NK-92 treated with Interleukin-12 subunit alpha and Interleukin-12 subunit beta, amount 100 ng/mL, for 24 hours (cell line): Measurements from ENCODE around the gene TUB.

Source experiments
- DNase-seq: peaks from one replicate; lab custom pipeline; 2025; lab: John Stamatoyannopoulos, UW

The TUB gene

DNA sequence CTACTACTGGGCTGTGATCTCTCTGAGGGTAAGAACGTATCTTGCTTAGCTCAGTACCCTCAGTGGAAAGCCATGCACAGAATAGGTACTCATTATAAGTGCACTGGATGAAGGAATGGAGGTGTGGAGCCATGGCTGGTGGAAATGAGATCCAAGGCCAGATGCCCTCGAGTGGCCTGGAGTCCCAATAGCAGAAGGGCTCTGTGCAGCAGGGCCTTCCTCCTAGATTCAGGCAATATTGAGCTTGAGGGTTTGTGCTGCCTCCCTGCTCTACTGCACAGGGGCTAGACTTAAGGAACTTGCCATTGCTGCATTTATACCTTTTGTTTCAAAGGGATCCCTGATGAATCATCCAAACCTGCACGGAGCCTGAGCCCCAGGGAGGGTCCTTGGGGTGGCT lies 33.6 kb upstream of the TUB start:
- DNase-seq: no peak

DNA sequence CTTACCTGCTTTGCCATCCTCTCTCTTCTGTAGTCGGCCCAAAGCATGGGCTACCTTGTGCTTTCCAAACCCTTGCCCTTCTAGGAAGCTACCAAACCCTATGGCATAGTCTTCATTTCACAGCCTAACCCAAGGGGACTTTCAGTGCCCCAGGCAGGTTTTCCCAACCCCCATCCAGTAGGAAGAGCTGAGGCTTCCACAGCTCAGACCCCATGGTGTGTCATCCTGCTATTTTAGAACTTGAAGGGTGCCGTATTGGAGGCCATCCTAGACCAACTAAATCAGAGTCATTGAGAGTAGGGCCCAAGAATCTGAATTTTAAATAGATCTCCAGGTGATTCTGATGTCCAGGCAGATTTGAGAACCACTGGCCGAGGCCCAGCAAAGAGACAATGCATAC lies 31.9 kb upstream of the TUB start:
- no peak for DNase-seq

DNA sequence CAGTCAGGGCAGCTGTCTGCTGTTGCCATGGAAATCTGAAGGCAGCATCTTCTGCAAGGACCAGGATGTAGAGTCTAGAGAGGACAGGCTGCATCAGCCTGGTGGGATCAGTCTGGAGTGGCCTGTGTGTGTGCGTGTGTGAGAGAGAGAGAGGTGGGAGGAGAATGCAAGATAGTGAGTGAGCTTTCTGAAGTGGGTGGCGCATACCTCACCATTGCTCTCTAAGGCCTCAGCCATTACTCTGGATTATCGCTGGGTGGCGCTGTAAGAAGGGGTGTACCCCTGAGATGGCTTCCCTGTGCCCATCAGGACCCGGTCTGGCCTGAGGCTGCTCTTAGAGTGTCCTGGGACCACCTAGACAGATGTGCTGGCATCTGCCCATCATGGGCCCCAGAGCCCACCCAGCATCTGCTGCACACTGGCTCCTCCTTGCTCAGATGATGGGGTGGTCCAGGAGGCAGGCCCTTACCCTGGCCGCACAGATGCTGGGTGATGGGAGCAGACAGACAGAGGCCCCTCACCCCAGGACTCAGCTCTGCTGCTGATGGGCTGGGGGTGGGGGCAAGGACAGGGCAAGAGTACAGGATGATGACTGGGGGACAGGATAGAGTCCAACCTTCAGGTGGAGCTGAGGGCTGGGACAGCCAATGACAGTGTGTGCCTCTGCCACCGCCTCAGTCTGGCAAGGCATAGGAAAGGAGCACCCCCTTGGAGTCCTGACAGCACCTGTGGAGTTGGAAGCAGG lies 25.7 kb upstream of the TUB start:
- DNase-seq: no peak

DNA sequence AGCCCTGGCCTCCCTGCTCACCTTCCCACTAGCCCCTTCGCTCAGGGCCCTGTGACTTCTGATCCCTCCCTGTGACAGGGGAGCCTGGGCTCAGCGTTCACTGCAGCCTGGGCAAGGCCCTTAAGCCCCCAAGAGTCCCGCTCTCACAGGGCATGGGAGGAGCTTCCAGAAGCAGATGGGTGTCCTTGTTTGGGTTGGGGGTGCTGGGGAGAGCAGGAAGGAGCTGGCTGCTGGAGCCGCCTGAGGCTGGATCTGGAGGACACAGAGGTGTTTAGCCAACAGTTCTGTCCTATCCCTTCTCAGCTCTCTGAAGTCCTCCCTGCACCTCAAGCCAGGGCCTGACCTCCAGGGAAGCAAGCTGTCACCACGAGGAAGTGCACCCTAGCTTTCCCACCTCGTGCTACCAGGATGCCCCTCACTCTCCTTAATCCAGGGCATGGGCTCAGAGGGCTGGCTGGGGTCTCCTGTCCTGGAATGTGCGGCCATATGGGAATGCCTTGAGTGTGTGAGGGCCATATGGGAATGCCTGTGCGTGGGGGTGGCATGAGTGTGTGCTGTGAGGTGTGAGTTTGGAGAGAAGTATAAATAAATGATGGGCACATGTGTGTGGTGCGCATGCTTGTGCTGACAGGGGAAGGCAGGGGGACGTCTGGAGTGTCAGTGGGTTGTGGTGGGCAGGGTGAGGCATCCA lies 25.0 kb upstream of the TUB start:
- no peak for DNase-seq

DNA sequence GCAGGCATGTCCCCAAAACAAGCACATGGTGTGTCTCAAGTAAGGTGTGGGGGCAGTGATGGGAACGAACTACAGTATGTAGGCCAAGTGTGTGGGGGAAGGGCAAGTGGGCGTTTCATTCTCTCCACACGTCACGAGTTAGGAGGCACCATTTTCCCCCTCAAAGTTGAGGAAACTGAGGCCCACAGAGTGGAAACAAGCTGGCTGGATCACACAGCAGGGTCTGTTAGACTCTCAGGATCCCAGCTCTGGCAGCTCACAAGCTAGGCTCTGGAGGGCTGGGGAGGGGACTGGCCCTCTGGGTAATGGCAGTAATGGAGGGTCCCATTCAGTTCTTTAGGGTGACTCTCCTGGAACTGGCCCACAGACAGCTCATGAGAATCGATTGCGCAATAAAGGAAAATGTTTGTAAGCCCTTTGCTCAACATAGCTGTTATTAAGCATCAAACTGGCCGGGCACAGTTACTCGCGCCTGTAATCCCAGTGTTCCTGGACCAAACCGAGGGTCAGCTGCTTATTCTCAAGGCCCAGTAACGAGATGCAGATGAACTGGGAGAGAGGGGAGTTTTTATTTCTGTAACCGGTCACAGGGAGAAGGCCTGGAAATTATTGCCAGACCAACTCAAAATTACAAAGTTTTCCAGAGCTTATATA lies 24.1 kb upstream of the TUB start:
- DNase-seq: no peak

DNA sequence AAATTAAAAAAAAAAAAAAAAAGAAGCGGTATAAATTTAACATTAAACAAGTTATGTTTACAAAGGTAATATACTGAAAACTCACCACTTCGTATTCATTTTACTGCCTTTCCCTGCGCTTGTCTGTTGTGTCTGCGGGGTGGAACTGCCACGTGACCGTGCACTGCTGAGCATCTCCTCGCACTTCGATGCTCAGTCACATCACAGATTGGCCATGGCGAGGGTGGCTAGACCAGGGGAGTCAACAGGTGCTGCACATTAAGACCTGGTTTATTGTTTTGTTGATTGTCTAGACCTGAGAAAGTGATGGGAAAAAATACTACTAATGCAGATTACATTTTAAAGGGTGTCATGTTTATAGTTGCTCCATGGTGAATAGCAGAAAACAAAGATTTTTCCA lies 22.8 kb upstream of the TUB start:
- DNase-seq: no peak

DNA sequence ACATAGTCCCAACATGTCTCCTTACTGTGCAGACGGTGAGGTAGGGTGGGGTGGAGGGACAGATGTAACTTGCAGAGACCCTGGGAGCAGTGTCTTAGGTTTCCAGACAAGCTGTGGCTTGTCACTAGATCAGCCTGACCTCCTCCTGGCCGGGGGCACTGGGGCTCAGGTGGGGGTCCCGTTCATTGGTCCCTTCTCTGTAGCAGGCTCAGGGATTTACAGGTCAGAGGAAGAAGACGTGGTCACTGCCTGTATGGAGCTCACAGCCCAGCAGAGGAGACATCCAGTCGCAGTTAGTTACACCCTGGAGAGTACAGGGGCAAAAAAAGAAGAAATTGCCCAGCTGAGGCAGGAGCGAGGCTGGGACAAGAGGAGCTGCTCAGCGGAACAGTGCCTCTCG lies 22.0 kb upstream of the TUB start:
- no peak for DNase-seq

DNA sequence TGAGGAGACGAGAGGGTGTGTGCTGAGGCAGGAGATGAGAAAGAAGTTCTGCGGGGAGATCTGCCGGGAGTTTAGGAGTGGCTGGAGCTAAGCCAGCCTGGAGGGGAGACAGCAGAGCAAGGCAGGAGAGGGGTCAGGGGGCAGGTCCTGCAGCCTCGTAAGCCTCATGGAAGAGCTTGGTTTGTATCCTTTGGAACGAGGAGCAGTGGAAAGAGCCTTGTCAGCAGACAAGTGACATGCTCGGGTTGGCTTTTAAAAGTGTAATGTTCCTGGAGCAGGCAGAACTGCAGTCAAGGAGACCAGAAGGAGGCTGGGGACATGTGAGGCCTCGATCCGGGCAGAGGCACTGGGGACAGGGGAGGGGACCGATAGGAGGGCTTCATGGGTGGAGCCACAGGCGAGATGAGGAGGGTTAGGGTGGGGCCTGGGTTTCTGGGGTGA lies 21.4 kb upstream of the TUB start:
- no peak for DNase-seq

DNA sequence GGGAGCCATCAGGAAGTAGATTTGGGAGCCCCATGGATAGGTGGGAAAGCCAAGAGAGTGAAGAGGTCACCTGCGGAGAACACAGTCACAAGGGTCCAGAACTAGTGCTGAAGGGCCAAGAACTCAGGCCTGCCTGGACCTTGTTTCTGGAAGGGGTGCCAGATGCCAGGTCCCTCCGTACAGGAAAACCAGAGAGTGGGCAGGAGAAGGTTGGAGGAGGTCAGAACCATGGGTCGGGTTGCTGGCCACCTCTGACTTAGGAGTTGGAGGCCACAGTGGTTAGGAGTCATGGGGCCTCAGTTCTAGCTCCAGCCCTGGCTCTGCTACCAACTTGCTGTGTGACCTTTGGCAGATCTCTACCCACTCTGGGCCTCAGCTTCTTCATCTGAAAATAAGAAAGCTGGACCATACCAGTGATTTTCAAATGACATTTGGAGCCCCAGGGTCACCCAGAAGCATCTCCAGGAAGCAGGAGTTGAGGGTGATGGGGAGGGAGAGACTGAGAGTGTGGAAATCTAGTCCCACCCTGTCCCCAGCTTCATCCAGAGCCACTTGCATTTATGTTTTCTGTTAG lies 20.8 kb upstream of the TUB start:
- no peak for DNase-seq

DNA sequence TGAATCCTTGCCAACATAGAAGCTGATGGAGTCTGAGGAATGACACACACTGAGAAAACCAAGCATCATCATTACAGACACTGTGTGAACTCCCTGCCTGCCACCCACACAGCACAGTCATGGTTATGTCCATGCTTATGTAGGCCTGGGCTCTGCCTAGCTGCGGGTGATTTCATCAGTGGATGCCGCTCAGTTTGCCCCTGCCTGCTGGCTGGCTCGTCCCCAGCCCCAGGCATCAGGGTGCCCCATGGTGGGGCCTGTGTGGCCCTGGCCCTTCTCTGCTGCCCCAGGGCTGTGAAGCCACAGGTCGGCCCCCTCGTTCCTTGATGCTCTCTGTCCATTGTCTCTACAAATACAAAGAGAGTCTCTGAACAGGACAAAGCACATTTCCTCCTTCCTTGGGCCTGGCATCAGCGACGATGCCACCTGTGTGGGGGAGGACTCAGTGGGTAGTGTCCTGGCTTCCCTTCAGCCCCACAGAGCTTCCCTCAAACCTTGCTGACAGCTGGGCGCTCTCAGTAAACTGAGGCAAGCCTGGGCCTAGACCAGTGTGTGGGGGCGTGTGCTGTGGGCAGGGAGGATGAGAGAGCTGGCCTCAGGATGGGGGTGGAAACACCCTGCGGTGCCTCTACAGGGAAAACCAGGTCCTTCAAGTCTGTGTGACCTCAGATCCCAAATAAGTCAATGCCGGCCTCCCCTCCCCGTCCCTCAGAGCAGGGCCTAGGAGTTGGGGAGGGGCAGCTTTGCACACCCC lies 20.0 kb upstream of the TUB start:
- DNase-seq: no peak

DNA sequence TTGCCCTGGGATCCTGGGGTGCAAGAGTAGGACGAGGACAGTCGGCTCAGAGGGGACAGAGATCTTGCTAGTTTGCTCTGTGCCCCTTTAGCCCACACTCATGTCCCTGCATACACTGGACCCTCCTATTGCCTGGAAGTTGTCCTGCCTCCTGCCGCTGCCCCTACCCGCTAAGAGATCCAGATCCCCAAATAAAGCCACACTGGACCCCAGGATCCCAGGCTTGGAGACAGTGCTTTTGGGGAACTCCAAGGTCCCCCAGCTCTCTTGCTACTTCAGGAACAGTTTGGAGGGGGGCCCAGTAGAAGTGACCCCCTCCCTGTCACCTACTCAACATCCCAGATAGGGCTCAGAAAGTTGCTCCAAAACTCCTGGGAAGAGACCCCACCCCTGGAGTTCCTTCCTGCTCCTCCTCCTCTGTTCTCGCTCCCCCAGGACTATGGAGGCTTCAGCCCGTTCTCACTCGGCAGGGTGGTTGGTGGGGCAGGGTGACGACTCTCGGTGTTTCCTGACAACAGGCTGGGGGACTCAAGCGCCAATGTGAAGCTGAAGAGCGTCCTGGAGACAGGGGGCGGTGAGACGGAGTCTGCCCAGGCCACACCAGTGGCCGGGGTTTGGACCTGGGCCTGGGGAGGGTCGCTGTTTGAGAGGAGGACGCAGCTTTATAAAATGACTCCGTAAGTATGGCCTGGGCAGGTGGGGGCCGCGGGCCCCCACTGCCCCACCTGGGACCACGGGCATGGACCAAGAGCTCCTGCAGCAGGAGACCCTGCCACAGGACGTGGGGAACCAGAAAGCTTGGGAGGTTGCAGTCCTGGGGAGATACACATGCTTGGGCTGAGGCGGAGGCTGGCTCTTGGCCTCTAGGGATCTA lies 19.2 kb upstream of the TUB start:
- DNase-seq: no peak

DNA sequence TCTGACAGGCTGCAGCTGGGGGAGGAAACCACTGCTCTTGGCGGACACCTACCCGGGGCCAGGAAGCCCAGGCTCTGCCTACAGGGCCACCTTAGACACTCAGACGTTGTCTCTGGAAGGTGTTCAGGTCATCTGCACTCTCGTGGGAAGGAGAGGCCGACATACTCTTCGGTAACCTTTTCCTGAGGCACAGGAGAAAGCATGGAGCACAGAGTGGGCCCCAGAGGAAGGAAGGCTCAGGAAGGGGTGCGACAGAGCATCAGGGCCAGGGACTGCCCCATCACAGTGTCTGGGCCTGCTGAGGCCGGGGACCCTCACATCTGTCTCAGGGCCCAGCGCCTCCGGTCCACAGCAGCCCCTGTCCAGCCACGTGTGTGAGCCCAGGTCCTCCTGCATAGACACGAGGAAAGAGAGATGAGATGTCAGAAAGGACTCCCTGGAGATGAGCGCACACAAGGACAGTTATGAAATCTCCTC lies 18.2 kb upstream of the TUB start:
- no peak for DNase-seq

DNA sequence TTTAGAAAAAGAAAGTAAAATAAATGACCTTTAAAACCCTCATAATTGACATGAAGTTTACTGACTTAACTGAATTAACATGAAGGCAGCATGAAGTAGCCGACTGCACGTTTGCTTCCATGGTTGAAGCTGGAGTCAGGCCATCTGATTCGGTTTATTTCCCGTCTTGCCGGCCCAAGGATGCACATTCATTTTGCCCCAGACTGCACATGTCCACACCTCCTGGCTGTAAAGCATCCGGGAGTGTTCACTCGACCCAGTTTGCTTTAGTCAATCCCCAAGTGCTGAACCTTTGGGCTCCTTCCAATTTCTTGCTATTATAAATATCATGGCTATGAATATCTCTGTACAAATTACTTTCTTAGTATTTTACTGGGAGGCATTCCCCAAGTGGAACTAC lies 17.7 kb upstream of the TUB start:
- no peak for DNase-seq

DNA sequence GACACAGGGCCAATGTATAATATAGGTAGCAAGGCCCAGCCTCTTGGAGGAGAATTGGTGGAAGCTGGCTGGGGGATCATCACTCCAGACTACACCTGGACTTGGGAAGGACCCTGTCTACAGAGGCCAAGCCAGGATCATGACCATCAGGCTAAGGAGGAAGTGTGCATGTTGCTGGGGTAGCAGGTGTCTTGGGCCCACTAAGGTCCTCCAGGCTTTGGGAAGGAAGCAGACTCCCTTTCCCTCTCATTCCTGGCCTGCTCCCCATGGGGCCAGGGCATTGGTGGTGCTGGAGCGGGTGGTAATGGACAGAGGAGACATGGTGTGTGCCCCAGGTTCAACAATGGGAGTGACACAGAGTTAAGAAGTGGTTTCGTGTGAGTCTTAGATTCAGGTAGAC lies 16.0 kb upstream of the TUB start:
- no peak for DNase-seq

DNA sequence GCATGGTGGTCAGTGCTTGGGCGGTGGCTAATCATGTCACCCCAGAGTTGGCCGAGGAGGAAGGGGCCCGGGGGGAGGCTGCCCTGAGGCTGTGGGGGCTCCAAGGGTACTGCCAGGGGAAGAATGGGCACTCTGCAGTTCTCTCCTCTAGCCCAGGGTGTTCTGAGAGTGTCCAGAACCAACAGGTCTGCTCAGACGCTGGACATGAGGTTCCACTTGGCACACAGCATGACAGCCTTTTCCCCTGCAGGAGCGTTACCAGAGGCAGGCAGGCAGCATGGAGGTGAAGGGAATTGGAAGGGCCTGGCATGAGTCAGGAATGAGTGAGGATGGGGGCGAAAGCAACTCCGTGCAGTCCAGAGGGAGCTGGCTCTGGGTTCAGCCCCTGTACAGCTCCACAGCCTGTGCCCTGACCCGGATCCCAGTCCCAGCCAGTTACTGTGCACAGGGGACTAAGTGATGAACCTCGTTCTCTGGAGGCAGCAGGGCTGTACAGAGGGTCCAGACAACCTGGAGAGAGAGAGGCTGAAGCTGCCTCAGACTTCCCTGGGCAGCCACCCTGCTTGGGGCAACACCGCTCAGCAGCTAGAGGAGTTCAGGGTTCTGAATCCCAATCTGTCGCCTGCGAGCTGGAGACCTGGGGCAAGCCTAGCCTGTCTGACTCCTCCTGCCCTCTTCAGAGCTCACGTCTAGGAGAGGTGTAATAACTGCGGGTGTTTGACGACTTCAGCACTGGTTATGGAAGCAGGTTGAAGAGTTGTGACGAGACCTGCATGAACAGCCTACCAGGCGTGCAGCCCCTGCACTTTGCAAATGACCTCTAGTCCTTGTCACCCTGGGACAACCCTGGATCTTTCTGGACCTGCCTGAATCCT lies 14.7 kb upstream of the TUB start:
- DNase-seq: no peak

DNA sequence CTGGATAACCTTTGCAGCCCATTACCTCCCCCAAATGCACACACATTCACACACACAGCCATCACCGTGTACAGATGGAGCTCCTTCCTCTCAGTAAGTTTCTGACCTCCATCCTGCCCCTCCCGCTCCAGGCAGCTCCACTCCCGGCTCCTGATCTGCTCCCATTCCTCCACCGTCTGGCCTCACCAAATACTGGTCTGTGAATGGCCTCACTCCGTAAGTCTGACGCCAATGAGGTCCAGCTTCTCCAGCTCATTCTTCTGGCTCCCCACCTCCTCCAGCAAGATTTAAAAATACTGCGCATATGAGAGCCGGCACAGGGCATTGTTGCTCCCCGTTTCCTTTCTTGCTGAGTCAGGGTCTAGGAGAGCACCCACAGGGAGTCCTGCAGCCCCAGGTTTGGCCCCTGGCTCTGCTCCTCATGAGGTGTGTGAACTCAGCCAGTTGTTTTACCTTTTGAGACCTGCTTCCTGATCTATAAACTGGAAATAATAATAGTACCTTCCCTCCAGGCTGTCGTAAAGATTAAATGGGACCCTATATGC lies 14.0 kb upstream of the TUB start:
- no peak for DNase-seq

DNA sequence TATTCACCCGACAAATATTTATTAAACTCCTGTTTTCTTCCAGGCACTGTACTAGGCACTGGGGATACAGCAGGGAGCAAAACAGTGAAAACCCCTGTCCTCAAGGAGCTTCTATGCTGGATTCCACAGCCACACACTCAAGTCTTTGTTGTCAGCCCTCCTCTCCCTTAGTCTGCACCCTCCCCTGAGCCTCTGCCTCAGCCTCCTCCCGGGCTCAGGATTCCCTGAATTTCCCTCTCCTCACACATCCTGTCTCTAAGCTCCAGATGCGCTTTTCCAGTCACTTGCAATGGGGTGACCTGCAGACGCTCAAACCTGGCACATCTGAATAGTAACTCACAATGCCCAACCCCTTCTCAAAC lies 13.5 kb upstream of the TUB start:
- DNase-seq: no peak

DNA sequence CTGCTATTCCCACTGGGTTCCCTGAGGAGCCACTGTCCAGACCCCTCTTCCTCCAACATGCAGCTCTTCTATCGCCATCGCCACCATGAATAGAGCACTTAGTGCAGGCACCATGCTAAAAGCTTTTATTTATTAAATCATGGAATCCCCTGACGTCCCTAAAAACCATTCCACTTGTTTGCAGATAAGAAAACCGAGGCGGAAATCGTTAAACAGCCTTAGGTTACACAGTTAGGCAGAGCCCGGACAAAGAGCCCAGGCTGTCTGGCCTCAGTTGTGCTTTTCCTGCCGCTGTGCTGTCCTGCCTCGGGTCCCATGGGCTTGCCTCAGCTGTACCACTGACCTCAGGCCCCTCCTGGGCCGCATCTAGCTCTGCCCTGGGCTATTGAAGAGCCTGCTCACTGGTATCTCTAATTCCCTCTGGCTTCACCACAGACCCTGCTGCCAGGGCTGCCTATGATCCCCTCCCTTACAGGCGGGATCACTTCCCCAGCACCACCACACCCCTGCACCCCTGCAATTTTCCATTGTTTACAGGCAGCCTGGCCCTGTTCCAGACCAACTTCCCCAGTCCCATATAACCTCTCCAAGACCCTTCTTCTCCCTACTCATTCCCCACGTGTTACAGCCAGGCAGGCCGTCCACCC lies 13.0 kb upstream of the TUB start:
- DNase-seq: no peak

DNA sequence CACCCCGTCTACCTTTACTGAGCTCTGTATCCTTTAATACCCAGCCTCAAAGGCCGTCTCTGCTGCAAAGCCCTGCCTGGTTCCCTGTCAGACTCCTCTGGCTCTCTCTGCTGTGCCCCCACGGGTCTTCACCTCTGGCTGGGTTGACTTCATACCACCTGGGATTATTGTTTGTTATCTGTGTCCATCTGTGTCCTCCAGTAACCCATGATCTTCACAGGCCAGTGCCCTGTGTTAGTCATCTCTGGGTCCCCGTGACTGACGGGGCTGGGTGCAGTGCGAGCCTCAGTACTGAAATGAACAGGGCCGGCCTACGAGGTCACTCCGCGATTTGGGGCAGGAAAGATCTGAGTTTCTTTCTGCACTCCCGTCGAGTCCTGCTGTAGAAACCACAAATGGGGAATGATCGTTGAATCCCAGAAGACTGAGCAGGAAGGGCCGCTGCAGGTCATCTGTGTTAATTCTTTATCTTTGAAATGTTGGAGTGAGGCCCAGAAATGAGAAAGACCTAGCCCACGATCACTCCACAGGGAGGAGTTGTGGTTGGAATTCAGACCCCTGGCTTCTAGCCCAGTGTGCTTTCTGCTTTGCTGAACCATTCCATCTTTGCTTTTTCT lies 12.3 kb upstream of the TUB start:
- no peak for DNase-seq
